ENCODE data around the gene APCDD1.

The APCDD1 gene

GRCh38 chr18:10482985-10483949 lies 28.8 kb downstream of the APCDD1 start:
- peaks cover 77% of the 10 kb centered on the region for H3K4me1 ChIP-seq (ENCODE audit: control insufficient read depth, low read length)
- no peaks in the 10 kb centered on the region for H3K36me3 ChIP-seq (ENCODE audit: control insufficient read depth, low read length)
- no peaks in the 10 kb centered on the region for H4K20me1 ChIP-seq (ENCODE audit: control insufficient read depth, insufficient read depth, low read depth, low read length)
- H3K4me3 ChIP-seq (ENCODE audit: low read length), result peak overlapping the region; percentile 50
- peak overlapping the region; percentile 86 for H3K27ac ChIP-seq (ENCODE audit: low read depth, low read length)
- peak overlapping the region; percentile 62 for H3K4me2 ChIP-seq (ENCODE audit: low read length)
- TF ChIP-seq CTCF (IDR thresholded peaks at IDR 0.05; ENCODE audit: low read depth, low read length, poor library complexity, severe bottlenecking) (no peak), EZH2phosphoT487 (IDR thresholded peaks at IDR 0.05; ENCODE audit: borderline replicate concordance, low read length) (no peak)
- peaks cover 6% of the 10 kb centered on the region; the same call in 1 of the 2 replicates for H3F3A ChIP-seq (ENCODE audit: control insufficient read depth, insufficient read depth)
- no peaks in the 10 kb centered on the region for H3K79me2 ChIP-seq (ENCODE audit: control insufficient read depth, low read length)
- no peaks in the 10 kb centered on the region for H3K9me2 ChIP-seq (replicated peaks; ENCODE audit: control insufficient read depth, low read length)
- no peaks in the 10 kb centered on the region for H3K27me3 ChIP-seq (ENCODE audit: control insufficient read depth, low read length)
- no peaks in the 10 kb centered on the region for H3K9me3 ChIP-seq (ENCODE audit: control insufficient read depth, insufficient read depth, low read length)

- Histone ChIP-seq H4K20me1 (ENCODE audit: control insufficient read depth, insufficient read depth, low read depth, low read length) (no peaks in the 10 kb centered on the region), H3K27me3 (ENCODE audit: control insufficient read depth, low read length) (no peaks in the 10 kb centered on the region), H3K79me2 (ENCODE audit: control insufficient read depth, low read length) (no peaks in the 10 kb centered on the region), H3K4me3 (ENCODE audit: low read length) (no peak overlapping the region), H3K4me2 (ENCODE audit: low read length) (no peak overlapping the region), H3K9me2 (replicated peaks; ENCODE audit: control insufficient read depth, low read length) (no peaks in the 10 kb centered on the region), H3K36me3 (ENCODE audit: control insufficient read depth, low read length) (no peaks in the 10 kb centered on the region), H3K4me1 (ENCODE audit: control insufficient read depth, low read length) (peaks cover 60% of the 10 kb centered on the region), H3F3A (ENCODE audit: control insufficient read depth, insufficient read depth) (peaks cover 6% of the 10 kb centered on the region; the same call in 1 of the 2 replicates), H3K27ac (ENCODE audit: low read depth, low read length) (no peak overlapping the region), H3K9me3 (ENCODE audit: control insufficient read depth, insufficient read depth, low read length) (no peaks in the 10 kb centered on the region)
- TF ChIP-seq EZH2phosphoT487 (IDR thresholded peaks at IDR 0.05; ENCODE audit: borderline replicate concordance, low read length), result no peak
Measured at GRCh38 chr18:10485475-10485874, 31.0 kb downstream of the APCDD1 start.

- Histone ChIP-seq H3K79me2 (ENCODE audit: control insufficient read depth, low read length) (no peaks in the 10 kb centered on the region), H3K4me2 (ENCODE audit: low read length) (no peak overlapping the region), H3K9me3 (ENCODE audit: control insufficient read depth, insufficient read depth, low read length) (no peaks in the 10 kb centered on the region), H4K20me1 (ENCODE audit: control insufficient read depth, insufficient read depth, low read depth, low read length) (no peaks in the 10 kb centered on the region), H3K9me2 (replicated peaks; ENCODE audit: control insufficient read depth, low read length) (no peaks in the 10 kb centered on the region), H3K4me3 (ENCODE audit: low read length) (no peak overlapping the region), H3F3A (ENCODE audit: control insufficient read depth, insufficient read depth) (peaks cover 6% of the 10 kb centered on the region; the same call in 1 of the 2 replicates), H3K4me1 (ENCODE audit: control insufficient read depth, low read length) (peaks cover 59% of the 10 kb centered on the region), H3K27ac (ENCODE audit: low read depth, low read length) (no peak overlapping the region), H3K27me3 (ENCODE audit: control insufficient read depth, low read length) (no peaks in the 10 kb centered on the region), H3K36me3 (ENCODE audit: control insufficient read depth, low read length) (no peaks in the 10 kb centered on the region)
- no peak for TF ChIP-seq CTCF (IDR thresholded peaks at IDR 0.05; ENCODE audit: low read depth, low read length, poor library complexity, severe bottlenecking)
- no peak for TF ChIP-seq EZH2phosphoT487 (IDR thresholded peaks at IDR 0.05; ENCODE audit: borderline replicate concordance, low read length)
Measured at GRCh38 chr18:10486362-10486761, 31.9 kb downstream of the APCDD1 start.

GRCh38 chr18:10487154-10487553 lies 32.7 kb downstream of the APCDD1 start:
- H3K9me2 ChIP-seq (replicated peaks; ENCODE audit: control insufficient read depth, low read length), result no peaks in the 10 kb centered on the region
- no peaks in the 10 kb centered on the region for H3K9me3 ChIP-seq (ENCODE audit: control insufficient read depth, insufficient read depth, low read length)
- no peak overlapping the region for H3K27ac ChIP-seq (ENCODE audit: low read depth, low read length)
- no peak overlapping the region for H3K4me3 ChIP-seq (ENCODE audit: low read length)
- H3K79me2 ChIP-seq (ENCODE audit: control insufficient read depth, low read length), result no peaks in the 10 kb centered on the region
- no peaks in the 10 kb centered on the region for H3K36me3 ChIP-seq (ENCODE audit: control insufficient read depth, low read length)
- peaks cover 51% of the 10 kb centered on the region for H3K4me1 ChIP-seq (ENCODE audit: control insufficient read depth, low read length)
- H4K20me1 ChIP-seq (ENCODE audit: control insufficient read depth, insufficient read depth, low read depth, low read length), result no peaks in the 10 kb centered on the region
- H3K4me2 ChIP-seq (ENCODE audit: low read length), result no peak overlapping the region
- H3F3A ChIP-seq (ENCODE audit: control insufficient read depth, insufficient read depth), result peaks cover 6% of the 10 kb centered on the region; the same call in 1 of the 2 replicates
- TF ChIP-seq CTCF (IDR thresholded peaks at IDR 0.05; ENCODE audit: low read depth, low read length, poor library complexity, severe bottlenecking), result no peak
- TF ChIP-seq EZH2phosphoT487 (IDR thresholded peaks at IDR 0.05; ENCODE audit: borderline replicate concordance, low read length), result no peak
- no peaks in the 10 kb centered on the region for H3K27me3 ChIP-seq (ENCODE audit: control insufficient read depth, low read length)
